Effector memory CD4-positive, alpha-beta T cell (primary cell): ENCODE results near the gene PARD6G.

Experiments
- DNase-seq, 3 donors: peaks; one replicate each; pipeline ENCODE4 v3.0.0-alpha.2; 2020
- H3K27ac ChIP-seq: 2 replicates; pipeline ENCODE4 v1.7.0; 2013; ENCODE audit warnings: mild to moderate bottlenecking, low read length, moderate library complexity; ENCODE audit not compliant: insufficient read depth, poor library complexity, severe bottlenecking
- H3K27me3 ChIP-seq: replicated peaks from 2 replicates; pipeline ENCODE4 v1.7.0; 2013; ENCODE audit warnings: mild to moderate bottlenecking, low read length; ENCODE audit not compliant: insufficient read depth, control insufficient read depth, poor library complexity, severe bottlenecking
- H3K36me3 ChIP-seq: 2 replicates; pipeline ENCODE4 v1.7.0; 2013; ENCODE audit warnings: mild to moderate bottlenecking, low read length, moderate library complexity; ENCODE audit not compliant: control insufficient read depth, insufficient read depth
- H3K4me1 ChIP-seq: 2 replicates; pipeline ENCODE4 v1.7.0; 2013; ENCODE audit warnings: low read length, mild to moderate bottlenecking; ENCODE audit not compliant: control insufficient read depth, insufficient read depth, poor library complexity, severe bottlenecking
- H3K4me3 ChIP-seq: 2 replicates; pipeline ENCODE4 v1.7.0; 2013; ENCODE audit warnings: low read length, low read depth, mild to moderate bottlenecking; ENCODE audit not compliant: insufficient read depth, poor library complexity, severe bottlenecking
- H3K9me3 ChIP-seq: 2 replicates; pipeline ENCODE4 v1.7.0; 2013; ENCODE audit warnings: mild to moderate bottlenecking, low read length, moderate library complexity; ENCODE audit not compliant: control insufficient read depth

The PARD6G gene

GRCh38 chr18:80213182-80213581, 34.1 kb downstream of the PARD6G start:
- H3K27ac ChIP-seq, result no peak overlapping the region
- no peaks in the 10 kb centered on the region for H3K9me3 ChIP-seq
- H3K4me3 ChIP-seq, result no peak overlapping the region
- DNase-seq, result no peak
- H3K27me3 ChIP-seq, result no peaks in the 10 kb centered on the region
- no peaks in the 10 kb centered on the region for H3K4me1 ChIP-seq
- H3K36me3 ChIP-seq, result no peaks in the 10 kb centered on the region

- DNase-seq, result no peak
- Histone ChIP-seq H3K27ac (no peak overlapping the region), H3K4me3 (no peak overlapping the region), H3K9me3 (no peaks in the 10 kb centered on the region), H3K27me3 (no peaks in the 10 kb centered on the region), H3K4me1 (no peaks in the 10 kb centered on the region), H3K36me3 (no peaks in the 10 kb centered on the region)
Measured at GRCh38 chr18:80210312-80211083, 36.8 kb downstream of the PARD6G start.

GRCh38 chr18:80208620-80209019, 38.7 kb downstream of the PARD6G start:
- Histone ChIP-seq H3K4me1 (no peaks in the 10 kb centered on the region), H3K9me3 (no peaks in the 10 kb centered on the region), H3K4me3 (no peak overlapping the region), H3K27me3 (no peaks in the 10 kb centered on the region), H3K36me3 (no peaks in the 10 kb centered on the region), H3K27ac (no peak overlapping the region)
- no peak for DNase-seq

- Histone ChIP-seq H3K4me1 (no peaks in the 10 kb centered on the region), H3K27me3 (no peaks in the 10 kb centered on the region), H3K9me3 (no peaks in the 10 kb centered on the region), H3K36me3 (no peaks in the 10 kb centered on the region), H3K4me3 (no peak overlapping the region), H3K27ac (no peak overlapping the region)
- DNase-seq, result no peak
Measured at GRCh38 chr18:80205294-80205693, 42.0 kb downstream of the PARD6G start.

- Histone ChIP-seq H3K27me3 (no peaks in the 10 kb centered on the region), H3K27ac (no peak overlapping the region), H3K36me3 (no peaks in the 10 kb centered on the region), H3K9me3 (no peaks in the 10 kb centered on the region), H3K4me1 (no peaks in the 10 kb centered on the region), H3K4me3 (no peak overlapping the region)
- no peak for DNase-seq
Measured at GRCh38 chr18:80204142-80204541, 43.2 kb downstream of the PARD6G start.

GRCh38 chr18:80203249-80203648, 44.1 kb downstream of the PARD6G start:
- H3K27me3 ChIP-seq, result no peaks in the 10 kb centered on the region
- H3K4me3 ChIP-seq, result no peak overlapping the region
- DNase-seq, result no peak
- no peaks in the 10 kb centered on the region for H3K36me3 ChIP-seq
- H3K9me3 ChIP-seq, result no peaks in the 10 kb centered on the region
- H3K27ac ChIP-seq, result no peak overlapping the region
- H3K4me1 ChIP-seq, result no peaks in the 10 kb centered on the region

GRCh38 chr18:80202264-80202998, 44.9 kb downstream of the PARD6G start:
- H3K27me3 ChIP-seq, result no peaks in the 10 kb centered on the region
- H3K27ac ChIP-seq, result no peak overlapping the region
- no peak overlapping the region for H3K4me3 ChIP-seq
- no peaks in the 10 kb centered on the region for H3K9me3 ChIP-seq
- no peak for DNase-seq
- H3K36me3 ChIP-seq, result no peaks in the 10 kb centered on the region
- no peaks in the 10 kb centered on the region for H3K4me1 ChIP-seq

- Histone ChIP-seq H3K4me1 (no peaks in the 10 kb centered on the region), H3K4me3 (no peak overlapping the region), H3K9me3 (no peaks in the 10 kb centered on the region), H3K27me3 (no peaks in the 10 kb centered on the region), H3K27ac (no peak overlapping the region), H3K36me3 (no peaks in the 10 kb centered on the region)
- DNase-seq, result no peak
Measured at GRCh38 chr18:80201739-80202138, 45.6 kb downstream of the PARD6G start.

GRCh38 chr18:80200932-80201672, 46.2 kb downstream of the PARD6G start:
- DNase-seq, result no peak
- H3K27me3 ChIP-seq, result no peaks in the 10 kb centered on the region
- no peaks in the 10 kb centered on the region for H3K4me1 ChIP-seq
- no peak overlapping the region for H3K4me3 ChIP-seq
- H3K9me3 ChIP-seq, result no peaks in the 10 kb centered on the region
- H3K36me3 ChIP-seq, result no peaks in the 10 kb centered on the region
- H3K27ac ChIP-seq, result no peak overlapping the region
